NCI-H1930 (cell line): ENCODE data around the gene C1QL2.
A peak's percentile ranks its signal among the peaks of the same experiment; 100 is the strongest.

Experiments used
- DNase-seq, 2 experiments: peaks; one replicate each; lab custom pipeline; 2025; lab: John Stamatoyannopoulos, UW

C1QL2 gene

GRCh38 chr2:119179202-119179601 is 20.7 kb upstream of the C1QL2 start:
- no peak for DNase-seq

GRCh38 chr2:119178776-119179175 is 20.2 kb upstream of the C1QL2 start:
- DNase-seq, result no peak

- no peak for DNase-seq
Measured at GRCh38 chr2:119177838-119178190, 19.3 kb upstream of the C1QL2 start.

- no peak for DNase-seq
Measured at GRCh38 chr2:119177171-119177837, 18.8 kb upstream of the C1QL2 start.

- no peak for DNase-seq
Measured at GRCh38 chr2:119175517-119175916, 17.0 kb upstream of the C1QL2 start.

GRCh38 chr2:119174993-119175347 is 16.4 kb upstream of the C1QL2 start:
- no peak for DNase-seq

GRCh38 chr2:119174216-119174992 is 15.9 kb upstream of the C1QL2 start:
- DNase-seq, result peak in 1 of 2 experiments; percentile 29

GRCh38 chr2:119173556-119174060 is 15.1 kb upstream of the C1QL2 start:
- no peak for DNase-seq

- DNase-seq, result no peak
Measured at GRCh38 chr2:119170504-119170903, 12.0 kb upstream of the C1QL2 start.

- no peak for DNase-seq
Measured at GRCh38 chr2:119169717-119170116, 11.2 kb upstream of the C1QL2 start.

GRCh38 chr2:119160361-119160990 is 1.9 kb upstream of the C1QL2 start:
- no peak for DNase-seq

GRCh38 chr2:119157850-119158511 is 570 bp downstream of the C1QL2 start:
- no peak for DNase-seq

GRCh38 chr2:119156891-119157773 is 1.4 kb downstream of the C1QL2 start:
- no peak for DNase-seq

- no peak for DNase-seq
Measured at GRCh38 chr2:119156105-119156890, 2.3 kb downstream of the C1QL2 start.

- no peak for DNase-seq
Measured at GRCh38 chr2:119155633-119156032, 2.9 kb downstream of the C1QL2 start.

- no peak for DNase-seq
Measured at GRCh38 chr2:119154076-119154475, 4.5 kb downstream of the C1QL2 start.

GRCh38 chr2:119149611-119150010 is 8.9 kb downstream of the C1QL2 start:
- no peak for DNase-seq

GRCh38 chr2:119147776-119148715 is 10.5 kb downstream of the C1QL2 start:
- DNase-seq, result no peak

- no peak for DNase-seq
Measured at GRCh38 chr2:119144806-119145205, 13.7 kb downstream of the C1QL2 start.

- no peak for DNase-seq
Measured at GRCh38 chr2:119142824-119143223, 15.7 kb downstream of the C1QL2 start.
